ENCODE measurements around the gene PPP1R11.
"Not testable (repeated sequence)": the region's sequence is repeated elsewhere in the genome, so short reads cannot be mapped to it uniquely, and the experiment has no call there.

Gene PPP1R11

GRCh38 chr6:30100154-30100553 lies 33.2 kb downstream of the PPP1R11 start:
- no peak for DNase-seq

GRCh38 chr6:30100585-30101443 lies 33.8 kb downstream of the PPP1R11 start:
- peak; percentile 21 for DNase-seq

GRCh38 chr6:30101444-30102413 lies 34.7 kb downstream of the PPP1R11 start:
- peak; percentile 64 for DNase-seq

- DNase-seq = no peak
These were observed 35.5 kb downstream of the PPP1R11 start for GRCh38 chr6:30102414-30102969.

- DNase-seq = peak; percentile 82
These were observed 36.2 kb downstream of the PPP1R11 start for GRCh38 chr6:30102970-30103871.

GRCh38 chr6:30103872-30104179 lies 36.8 kb downstream of the PPP1R11 start:
- no peak for DNase-seq

GRCh38 chr6:30104661-30105060 lies 37.7 kb downstream of the PPP1R11 start:
- DNase-seq = no peak

GRCh38 chr6:30111266-30111856 lies 44.4 kb downstream of the PPP1R11 start:
- no peak for DNase-seq

- DNase-seq = no peak
These were observed 45.5 kb downstream of the PPP1R11 start for GRCh38 chr6:30112402-30112994.

GRCh38 chr6:30113003-30113759 lies 46.2 kb downstream of the PPP1R11 start, which contains the start of gene TRIM31:
TSS of gene TRIM31 (minus strand) at chr6:30113090. CDS start at chr6:30112805, 285 bp downstream.
- DNase-seq = no peak

GRCh38 chr6:30113841-30114240 lies 46.8 kb downstream of the PPP1R11 start:
- no peak for DNase-seq

- DNase-seq = no peak
These were observed 49.7 kb downstream of the PPP1R11 start for GRCh38 chr6:30116724-30117123.

- not testable (repeated sequence) for DNase-seq
These were observed 51.7 kb downstream of the PPP1R11 start for GRCh38 chr6:30118691-30119090.

Data from activated CD8-positive, alpha-beta memory T cell treated with anti-CD3 and anti-CD28 coated beads, Interleukin-2, amount 50 U/mL, for 4 hours (primary cell).